Endodermal cell (in vitro differentiated cells): ENCODE data around the gene RRP1. TPM values are rescaled to one million over a fixed set of nuclear protein-coding genes. Genes with fewer than 3 reads are reported as not detected.
A peak's percentile ranks its signal among the peaks of the same experiment; 100 is the strongest.

Experiments used
- DNase-seq: peaks from one replicate; pipeline ENCODE4 v3.0.0-alpha.2; 2017
- H3K27ac ChIP-seq: 2 replicates; pipeline ENCODE4 v1.5.1; 2013; ENCODE audit warnings: mild to moderate bottlenecking, low read depth, low read length, moderate library complexity
- H3K27me3 ChIP-seq: 2 replicates; pipeline ENCODE4 v1.6.1; 2013; ENCODE audit warnings: mild to moderate bottlenecking, low read length, moderate library complexity; ENCODE audit not compliant: insufficient read depth, control insufficient read depth, poor library complexity, severe bottlenecking
- H3K36me3 ChIP-seq: 2 replicates; pipeline ENCODE4 v1.7.0; 2013; ENCODE audit warnings: mild to moderate bottlenecking, low read length, moderate library complexity; ENCODE audit not compliant: control insufficient read depth, insufficient read depth
- H3K4me1 ChIP-seq: one replicate; pipeline ENCODE4 v1.7.0; 2013; ENCODE audit warnings: low read length; ENCODE audit not compliant: control insufficient read depth, insufficient read depth
- H3K4me3 ChIP-seq: 2 replicates; pipeline ENCODE4 v1.5.1; 2013; ENCODE audit warnings: mild to moderate bottlenecking, low read length, moderate library complexity
- H3K9ac ChIP-seq: 2 replicates; pipeline ENCODE4 v1.6.1; 2013; ENCODE audit warnings: mild to moderate bottlenecking, low read length, moderate library complexity; ENCODE audit not compliant: poor library complexity, severe bottlenecking; ENCODE audit errors: extremely low read depth
- H3K9me3 ChIP-seq: 2 replicates; pipeline ENCODE4 v1.6.1; 2013; ENCODE audit warnings: mild to moderate bottlenecking, low read length, moderate library complexity; ENCODE audit not compliant: control insufficient read depth
- H3K27ac Mint-ChIP-seq: 2 replicates; pipeline ENCODE4 v1.8.0; 2020; ENCODE audit warnings: mixed read lengths
- H3K27me3 Mint-ChIP-seq: 2 replicates; pipeline ENCODE4 v1.8.0; 2021; ENCODE audit warnings: mild to moderate bottlenecking, mixed read lengths; ENCODE audit not compliant: insufficient read depth
- H3K36me3 Mint-ChIP-seq: 2 replicates; pipeline ENCODE4 v1.8.0; 2020; ENCODE audit warnings: low read depth, mixed read lengths
- H3K4me1 Mint-ChIP-seq: 2 replicates; pipeline ENCODE4 v1.8.0; 2020; ENCODE audit warnings: mixed read lengths
- H3K4me3 Mint-ChIP-seq: 2 replicates; pipeline ENCODE4 v1.8.0; 2020; ENCODE audit warnings: mild to moderate bottlenecking, moderate library complexity, mixed read lengths
- H3K9me3 Mint-ChIP-seq: 2 replicates; pipeline ENCODE4 v1.8.0; 2020; ENCODE audit warnings: mild to moderate bottlenecking, mixed read lengths
- CTCF ChIP-seq: fragments of 200-600 bp; sonication (generic); conservative IDR thresholded peaks from 2 replicates; pipeline ENCODE4 v1.5.0; 2021; ENCODE audit warnings: antibody characterized with exemption, mild to moderate bottlenecking
- WGBS, 2 experiments: methylation state at CpG; one replicate each; pipeline versions ENCODE4 v1.1.5 to v1.1.7; 2013; ENCODE audit warnings: missing lambda C conversion rate in 2 of 2, mixed read lengths in 1 of 2; ENCODE audit not compliant: insufficient coverage in 1 of 2, insufficient read length in 1 of 2; 5-methylcytosine and 5-hydroxymethylcytosine counted together
- total RNA-seq, 2 donors: library from RNA; stranded (reverse); fragmentation: NEBNext Ultra II Directional in 1 of 2; extraction: Animal tissue kit (Norgen Biotek cat#: 25700) in 1 of 2; gene quantifications; 2 replicates in 1 of 2; 3 replicates in 1 of 2; pipeline ENCODE4 v1.2.1, GENCODE V29; 2021

The RRP1 gene
- total RNA-seq, 2 donors from 2014 or later: 36.4 to 36.7 TPM

GRCh38 chr21:43770066-43770655, 19.2 kb upstream of the RRP1 start:
- Histone ChIP-seq H3K4me1 (no peaks in the 10 kb centered on the region), H3K9ac (no peak overlapping the region), H3K4me3 (no peak overlapping the region), H3K27ac (no peak overlapping the region), H3K9me3 (no peaks in the 10 kb centered on the region), H3K36me3 (peaks cover 18% of the 10 kb centered on the region), H3K27me3 (no peaks in the 10 kb centered on the region)
- H3K4me1 Mint-ChIP-seq: peaks cover 38% of the 10 kb centered on the region
- 84 to 96% methylated on average over 10 to 20 of the region's 21 CpGs for WGBS, 2 experiments
- no peak overlapping the region for H3K27ac Mint-ChIP-seq
- no peak for TF ChIP-seq CTCF
- peaks cover 19% of the 10 kb centered on the region for H3K36me3 Mint-ChIP-seq
- H3K4me3 Mint-ChIP-seq: no peak overlapping the region
- H3K9me3 Mint-ChIP-seq: no peaks in the 10 kb centered on the region
- H3K27me3 Mint-ChIP-seq: no peaks in the 10 kb centered on the region
- DNase-seq: no peak

GRCh38 chr21:43771199-43771675, 18.1 kb upstream of the RRP1 start:
- no peak overlapping the region for H3K9ac ChIP-seq
- no peak for TF ChIP-seq CTCF
- H3K9me3 ChIP-seq: no peaks in the 10 kb centered on the region
- no peaks in the 10 kb centered on the region for H3K4me1 ChIP-seq
- H3K27me3 Mint-ChIP-seq: no peaks in the 10 kb centered on the region
- H3K27me3 ChIP-seq: no peaks in the 10 kb centered on the region
- no peak overlapping the region for H3K4me3 Mint-ChIP-seq
- peaks cover 42% of the 10 kb centered on the region for H3K4me1 Mint-ChIP-seq
- 79 to 85% methylated on average over 9 to 13 of the region's 13 CpGs for WGBS, 2 experiments
- H3K27ac ChIP-seq: no peak overlapping the region
- no peak overlapping the region for H3K4me3 ChIP-seq
- H3K36me3 ChIP-seq: peaks cover 18% of the 10 kb centered on the region
- no peak for DNase-seq
- H3K36me3 Mint-ChIP-seq: peaks cover 22% of the 10 kb centered on the region
- peak overlapping the region; percentile 46 for H3K27ac Mint-ChIP-seq
- no peaks in the 10 kb centered on the region for H3K9me3 Mint-ChIP-seq

- no peak for TF ChIP-seq CTCF
- WGBS, 2 experiments: 89 to 100% methylated on average over 4 to 12 of the region's 13 CpGs
- DNase-seq: no peak
- no peaks in the 10 kb centered on the region for H3K27me3 ChIP-seq
- H3K4me3 Mint-ChIP-seq: no peak overlapping the region
- peaks cover 22% of the 10 kb centered on the region for H3K36me3 Mint-ChIP-seq
- H3K9me3 Mint-ChIP-seq: no peaks in the 10 kb centered on the region
- peaks cover 18% of the 10 kb centered on the region for H3K36me3 ChIP-seq
- H3K4me3 ChIP-seq: no peak overlapping the region
- H3K4me1 Mint-ChIP-seq: peaks cover 42% of the 10 kb centered on the region
- no peaks in the 10 kb centered on the region for H3K27me3 Mint-ChIP-seq
- H3K27ac ChIP-seq: no peak overlapping the region
- H3K4me1 ChIP-seq: no peaks in the 10 kb centered on the region
- H3K9me3 ChIP-seq: no peaks in the 10 kb centered on the region
- H3K27ac Mint-ChIP-seq: no peak overlapping the region
- H3K9ac ChIP-seq: no peak overlapping the region
Observed at GRCh38 chr21:43771698-43772424, 17.5 kb upstream of the RRP1 start.
